SIG-M5 treated with dmso at 0.1 percent for 504 hours (cell line): ENCODE results near the gene IP6K3.
A peak's percentile ranks its signal among the peaks of the same experiment; 100 is the strongest.

Experiments used
- DNase-seq: peaks from one replicate; lab custom pipeline; 2025; ENCODE audit not compliant: unreplicated experiment; lab: John Stamatoyannopoulos, UW

Gene IP6K3

GRCh38 chr6:33742092-33742491, 4.6 kb downstream of the IP6K3 start:
- DNase-seq, result no peak

GRCh38 chr6:33740794-33741193, 5.9 kb downstream of the IP6K3 start:
- no peak for DNase-seq

GRCh38 chr6:33740204-33740608, 6.5 kb downstream of the IP6K3 start:
- DNase-seq, result peak; percentile 15

GRCh38 chr6:33739571-33739970, 7.1 kb downstream of the IP6K3 start:
- DNase-seq, result no peak

GRCh38 chr6:33738879-33739278, 7.8 kb downstream of the IP6K3 start:
- DNase-seq, result no peak

- DNase-seq, result no peak
Observed at GRCh38 chr6:33738153-33738552, 8.6 kb downstream of the IP6K3 start.

GRCh38 chr6:33737267-33738026, 9.3 kb downstream of the IP6K3 start:
- DNase-seq, result no peak

- DNase-seq, result no peak
Observed at GRCh38 chr6:33735216-33735615, 11.5 kb downstream of the IP6K3 start.

- DNase-seq, result no peak
Observed at GRCh38 chr6:33733709-33734007, 13.0 kb downstream of the IP6K3 start.

- no peak for DNase-seq
Observed at GRCh38 chr6:33732817-33733708, 13.6 kb downstream of the IP6K3 start.

- no peak for DNase-seq
Observed at GRCh38 chr6:33732385-33732784, 14.3 kb downstream of the IP6K3 start.

- DNase-seq, result peak; percentile 36
Observed at GRCh38 chr6:33731751-33732282, 14.9 kb downstream of the IP6K3 start.

GRCh38 chr6:33731035-33731434, 15.7 kb downstream of the IP6K3 start:
- DNase-seq, result no peak

GRCh38 chr6:33730611-33731010, 16.1 kb downstream of the IP6K3 start:
- no peak for DNase-seq

- DNase-seq, result no peak
Observed at GRCh38 chr6:33729059-33729458, 17.6 kb downstream of the IP6K3 start.

GRCh38 chr6:33728438-33728837, 18.3 kb downstream of the IP6K3 start:
- DNase-seq, result no peak

- DNase-seq, result no peak
Observed at GRCh38 chr6:33727932-33728331, 18.8 kb downstream of the IP6K3 start.

GRCh38 chr6:33727126-33727525, 19.6 kb downstream of the IP6K3 start:
- DNase-seq, result no peak

GRCh38 chr6:33726696-33727095, 20.0 kb downstream of the IP6K3 start:
- DNase-seq, result no peak

GRCh38 chr6:33725891-33726673, 20.6 kb downstream of the IP6K3 start:
- DNase-seq, result no peak

GRCh38 chr6:33725222-33725621, 21.5 kb downstream of the IP6K3 start:
- DNase-seq, result no peak
